Measurements from ENCODE around the gene RNU1-1.
"Not testable (repeated sequence)": the region's sequence is repeated elsewhere in the genome, so short reads cannot be mapped to it uniquely, and the experiment has no call there.

Gene RNU1-1

GRCh38 chr1:16503494-16503893 lies 10.6 kb downstream of the RNU1-1 start:
- peaks cover 2% of the 10 kb centered on the region for H3K4me1 ChIP-seq (ENCODE audit: control insufficient read depth, insufficient read depth, low read depth, low read length)
- no peak overlapping the region for H2AK5ac ChIP-seq (ENCODE audit: low read length, severe bottlenecking)
- no peak overlapping the region for H2BK5ac ChIP-seq (ENCODE audit: low read depth, low read length, poor library complexity, severe bottlenecking)
- no peak overlapping the region for H4K91ac ChIP-seq (ENCODE audit: low read length)
- no peak overlapping the region for H3K4ac ChIP-seq (ENCODE audit: low read depth in 1 of 2, low read length in 2 of 2)
- H3K79me1 ChIP-seq (replicated peaks; ENCODE audit: low read length, poor library complexity, severe bottlenecking): no peaks in the 10 kb centered on the region
- H3K14ac ChIP-seq (ENCODE audit: low read length in 2 of 2): no peak overlapping the region
- no peak overlapping the region for H2BK12ac ChIP-seq (ENCODE audit: low read length in 2 of 2)
- no peaks in the 10 kb centered on the region for H3K9me3 ChIP-seq (ENCODE audit: control insufficient read depth, low read length)
- H3K23ac ChIP-seq (ENCODE audit: low read length in 2 of 2): no peak overlapping the region
- H3K18ac ChIP-seq (ENCODE audit: low read depth in 1 of 2, low read length in 2 of 2): no peak overlapping the region
- no CpG with 5 or more reads among the region's 2 CpGs for WGBS
- H3K4me3 ChIP-seq (ENCODE audit: insufficient read depth in 1 of 2, low read depth in 1 of 2, low read length in 2 of 2): no peak overlapping the region
- no peak overlapping the region for H2BK120ac ChIP-seq (ENCODE audit: low read depth, low read length)
- H3K36me3 ChIP-seq (ENCODE audit: control insufficient read depth in 1 of 2, insufficient read depth in 2 of 2, low read depth in 1 of 2, low read length in 2 of 2): no peaks in the 10 kb centered on the region
- no peak overlapping the region for H3K9ac ChIP-seq (ENCODE audit: low read length)
- no peak overlapping the region for H2BK15ac ChIP-seq (ENCODE audit: low read depth, poor library complexity, severe bottlenecking)
- no peak overlapping the region for H3K27ac ChIP-seq (ENCODE audit: low read length, poor library complexity, severe bottlenecking)
- H2AFZ ChIP-seq (ENCODE audit: low read depth, low read length): no peak overlapping the region
- no peak overlapping the region for H3K4me2 ChIP-seq (ENCODE audit: low read length, poor library complexity, severe bottlenecking)
- peaks cover 0 to 5% of the 10 kb centered on the region in 2 experiments for H3K27me3 ChIP-seq (ENCODE audit: control insufficient read depth in 1 of 2, insufficient read depth in 1 of 2, low read length in 2 of 2)
- H4K8ac ChIP-seq (ENCODE audit: low read length): no peak overlapping the region
- no peak for DNase-seq

GRCh38 chr1:16501446-16501845 lies 12.6 kb downstream of the RNU1-1 start:
- H3K18ac ChIP-seq (ENCODE audit: low read depth in 1 of 2, low read length in 2 of 2); H3K27ac ChIP-seq (ENCODE audit: low read length, poor library complexity, severe bottlenecking); H3K4me1 ChIP-seq (ENCODE audit: control insufficient read depth, insufficient read depth, low read depth, low read length); H3K4ac ChIP-seq (ENCODE audit: low read depth in 1 of 2, low read length in 2 of 2); H3K23ac ChIP-seq (ENCODE audit: low read length in 2 of 2); DNase-seq; H4K91ac ChIP-seq (ENCODE audit: low read length); H4K8ac ChIP-seq (ENCODE audit: low read length); H2BK12ac ChIP-seq (ENCODE audit: low read length in 2 of 2); H2AK5ac ChIP-seq (ENCODE audit: low read length, severe bottlenecking); H3K9ac ChIP-seq (ENCODE audit: low read length); H2BK5ac ChIP-seq (ENCODE audit: low read depth, low read length, poor library complexity, severe bottlenecking); H2AFZ ChIP-seq (ENCODE audit: low read depth, low read length); H2BK15ac ChIP-seq (ENCODE audit: low read depth, poor library complexity, severe bottlenecking); H3K9me3 ChIP-seq (ENCODE audit: control insufficient read depth, low read length); H3K14ac ChIP-seq (ENCODE audit: low read length in 2 of 2); H3K4me3 ChIP-seq (ENCODE audit: insufficient read depth in 1 of 2, low read depth in 1 of 2, low read length in 2 of 2); H3K36me3 ChIP-seq (ENCODE audit: control insufficient read depth in 1 of 2, insufficient read depth in 2 of 2, low read depth in 1 of 2, low read length in 2 of 2); H2BK120ac ChIP-seq (ENCODE audit: low read depth, low read length); H3K79me1 ChIP-seq (replicated peaks; ENCODE audit: low read length, poor library complexity, severe bottlenecking); H3K27me3 ChIP-seq (ENCODE audit: control insufficient read depth in 1 of 2, insufficient read depth in 1 of 2, low read length in 2 of 2); H3K4me2 ChIP-seq (ENCODE audit: low read length, poor library complexity, severe bottlenecking): not testable (repeated sequence)
- 84% methylated on average over 8 of the region's 8 CpGs for WGBS

GRCh38 chr1:16500975-16501374 lies 13.1 kb downstream of the RNU1-1 start:
- H3K4me2 ChIP-seq (ENCODE audit: low read length, poor library complexity, severe bottlenecking); H2BK5ac ChIP-seq (ENCODE audit: low read depth, low read length, poor library complexity, severe bottlenecking); H3K9me3 ChIP-seq (ENCODE audit: control insufficient read depth, low read length); H3K18ac ChIP-seq (ENCODE audit: low read depth in 1 of 2, low read length in 2 of 2); H2BK12ac ChIP-seq (ENCODE audit: low read length in 2 of 2); H3K36me3 ChIP-seq (ENCODE audit: control insufficient read depth in 1 of 2, insufficient read depth in 2 of 2, low read depth in 1 of 2, low read length in 2 of 2); H2BK15ac ChIP-seq (ENCODE audit: low read depth, poor library complexity, severe bottlenecking); H3K23ac ChIP-seq (ENCODE audit: low read length in 2 of 2); H4K8ac ChIP-seq (ENCODE audit: low read length); H3K4me1 ChIP-seq (ENCODE audit: control insufficient read depth, insufficient read depth, low read depth, low read length); H3K79me1 ChIP-seq (replicated peaks; ENCODE audit: low read length, poor library complexity, severe bottlenecking); H2AK5ac ChIP-seq (ENCODE audit: low read length, severe bottlenecking); H3K27me3 ChIP-seq (ENCODE audit: control insufficient read depth in 1 of 2, insufficient read depth in 1 of 2, low read length in 2 of 2); H4K91ac ChIP-seq (ENCODE audit: low read length); H3K9ac ChIP-seq (ENCODE audit: low read length); H3K14ac ChIP-seq (ENCODE audit: low read length in 2 of 2); H3K4me3 ChIP-seq (ENCODE audit: insufficient read depth in 1 of 2, low read depth in 1 of 2, low read length in 2 of 2); DNase-seq; H3K4ac ChIP-seq (ENCODE audit: low read depth in 1 of 2, low read length in 2 of 2); H2BK120ac ChIP-seq (ENCODE audit: low read depth, low read length); H3K27ac ChIP-seq (ENCODE audit: low read length, poor library complexity, severe bottlenecking); H2AFZ ChIP-seq (ENCODE audit: low read depth, low read length): not testable (repeated sequence)
- 95% methylated on average over 3 of the region's 5 CpGs for WGBS

GRCh38 chr1:16500466-16500865 lies 13.6 kb downstream of the RNU1-1 start:
- not testable (repeated sequence) for H4K8ac ChIP-seq (ENCODE audit: low read length); H3K36me3 ChIP-seq (ENCODE audit: control insufficient read depth in 1 of 2, insufficient read depth in 2 of 2, low read depth in 1 of 2, low read length in 2 of 2)
- WGBS: 94% methylated on average over 10 of the region's 11 CpGs

More at GRCh38 chr1:16500466-16500865, 13.6 kb downstream of the RNU1-1 start:
- not testable (repeated sequence) for DNase-seq; H3K27ac ChIP-seq (ENCODE audit: low read length, poor library complexity, severe bottlenecking); H3K4ac ChIP-seq (ENCODE audit: low read depth in 1 of 2, low read length in 2 of 2); H2BK120ac ChIP-seq (ENCODE audit: low read depth, low read length); H3K23ac ChIP-seq (ENCODE audit: low read length in 2 of 2); H4K91ac ChIP-seq (ENCODE audit: low read length); H2BK12ac ChIP-seq (ENCODE audit: low read length in 2 of 2); H2AK5ac ChIP-seq (ENCODE audit: low read length, severe bottlenecking); H2BK5ac ChIP-seq (ENCODE audit: low read depth, low read length, poor library complexity, severe bottlenecking); H3K9me3 ChIP-seq (ENCODE audit: control insufficient read depth, low read length); H3K14ac ChIP-seq (ENCODE audit: low read length in 2 of 2); H2BK15ac ChIP-seq (ENCODE audit: low read depth, poor library complexity, severe bottlenecking); H3K27me3 ChIP-seq (ENCODE audit: control insufficient read depth in 1 of 2, insufficient read depth in 1 of 2, low read length in 2 of 2); H2AFZ ChIP-seq (ENCODE audit: low read depth, low read length); H3K4me2 ChIP-seq (ENCODE audit: low read length, poor library complexity, severe bottlenecking); H3K79me1 ChIP-seq (replicated peaks; ENCODE audit: low read length, poor library complexity, severe bottlenecking); H3K4me1 ChIP-seq (ENCODE audit: control insufficient read depth, insufficient read depth, low read depth, low read length); H3K4me3 ChIP-seq (ENCODE audit: insufficient read depth in 1 of 2, low read depth in 1 of 2, low read length in 2 of 2); H3K9ac ChIP-seq (ENCODE audit: low read length); H3K18ac ChIP-seq (ENCODE audit: low read depth in 1 of 2, low read length in 2 of 2)

Measured in mesenchymal stem cell (in vitro differentiated cells and primary cell).